ENCODE measurements around the gene SMPX. TPM values are rescaled to one million over a fixed set of nuclear protein-coding genes. Genes with fewer than 3 reads are reported as not detected.

SMPX gene
- total RNA-seq, 8 experiments from 2014 or later, result 1.1 TPM; not detected in 7

- no peak overlapping the region for H3K27ac ChIP-seq
- no peak overlapping the region for H3K4me3 ChIP-seq
- ATAC-seq (replicated peaks in 6 of 8), result no peak
- no peaks in the 10 kb centered on the region for H3K4me1 ChIP-seq (replicated peaks in 1 of 2)
- in situ Hi-C loops (cut with MboI; ENCODE audit: low pct_unique_long_range_greater_than_20kb in 2 of 9, low sequenced_read_pairs in 9 of 9, unreplicated experiment in 9 of 9), result no loop called here
Observed at GRCh38 chrX:21766101-21766500, 8.2 kb upstream of the SMPX start.

GRCh38 chrX:21764008-21764407, 6.1 kb upstream of the SMPX start:
- Histone ChIP-seq H3K4me1 (replicated peaks in 1 of 2) (no peaks in the 10 kb centered on the region), H3K4me3 (no peak overlapping the region), H3K27ac (no peak overlapping the region)
- ATAC-seq (replicated peaks in 6 of 8), result no peak
- 33 to 80% (median 44%) methylated on average over 1 to 3 of the region's 3 CpGs; no CpG with 5 or more reads in 7 of the 10 experiments for WGBS, 10 experiments
- in situ Hi-C loops (cut with MboI; ENCODE audit: low pct_unique_long_range_greater_than_20kb in 2 of 9, low sequenced_read_pairs in 9 of 9, unreplicated experiment in 9 of 9), result no loop called here

GRCh38 chrX:21758488-21758887, 572 bp upstream of the SMPX start:
- no peaks in the 10 kb centered on the region for H3K4me1 ChIP-seq (replicated peaks in 1 of 2)
- H3K27ac ChIP-seq, result no peak overlapping the region
- no peak overlapping the region for H3K4me3 ChIP-seq
- in situ Hi-C loops (cut with MboI; ENCODE audit: low pct_unique_long_range_greater_than_20kb in 2 of 9, low sequenced_read_pairs in 9 of 9, unreplicated experiment in 9 of 9), result no loop called here
- WGBS, 10 experiments, result 0 to 50% (median 20%) methylated on average over 1 of the region's 1 CpG; no CpG with 5 or more reads in 7 of the 10 experiments
- ATAC-seq (replicated peaks in 6 of 8), result no peak

DNA sequence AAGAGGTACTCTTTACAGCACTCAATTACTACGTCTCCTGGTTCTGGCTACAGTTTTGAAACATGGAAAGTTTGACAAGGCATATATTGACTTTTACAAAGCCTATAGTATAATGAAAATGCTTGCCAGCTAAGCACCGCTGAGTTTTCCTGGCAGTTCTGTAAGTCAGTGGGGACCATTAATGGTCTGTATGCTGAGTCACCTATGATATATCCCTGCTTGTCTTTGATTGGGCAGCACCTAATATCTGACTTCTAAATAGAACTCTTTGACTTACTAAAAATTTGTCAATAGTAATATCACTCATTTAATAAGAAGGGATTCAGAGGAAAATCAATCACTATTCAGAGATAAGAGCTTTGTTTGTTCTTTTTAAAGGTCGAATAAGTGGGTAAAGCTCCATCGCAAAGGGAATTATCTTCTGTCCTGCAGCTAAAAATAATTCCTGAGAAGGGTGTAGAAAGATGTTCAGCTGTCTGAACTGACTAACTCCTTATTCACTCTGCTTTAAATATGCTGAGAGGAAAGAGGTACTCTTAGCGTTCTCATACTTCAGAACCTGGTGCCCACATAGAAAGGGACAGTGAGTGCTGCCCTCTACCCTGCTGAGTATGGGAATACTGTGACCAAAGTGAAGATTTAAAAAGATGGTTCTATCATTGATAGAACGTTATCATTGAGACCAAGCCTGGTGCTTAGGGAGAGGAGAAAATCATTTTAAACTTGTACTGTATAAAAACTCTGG, 959 bp downstream of the SMPX start:
- no peaks in the 10 kb centered on the region for H3K4me1 ChIP-seq (replicated peaks in 1 of 2)
- in situ Hi-C loops (cut with MboI; ENCODE audit: low pct_unique_long_range_greater_than_20kb in 2 of 9, low sequenced_read_pairs in 9 of 9, unreplicated experiment in 9 of 9), result no loop called here
- ATAC-seq (replicated peaks in 6 of 8), result peak in 1 of 8 experiments; percentile 18
- no peak overlapping the region for H3K4me3 ChIP-seq
- no peak overlapping the region for H3K27ac ChIP-seq
- 24 to 100% (median 59%) methylated on average over 1 to 5 of the region's 6 CpGs; no CpG with 5 or more reads in 3 of the 10 experiments for WGBS, 10 experiments

- peaks cover 0 to 7% of the 10 kb centered on the region in 2 donors for H3K4me1 ChIP-seq (replicated peaks in 1 of 2)
- 33 to 40% methylated on average over 1 of the region's 1 CpG; no CpG with 5 or more reads in 8 of the 10 experiments for WGBS, 10 experiments
- no peak overlapping the region for H3K4me3 ChIP-seq
- no peak for ATAC-seq (replicated peaks in 6 of 8)
- in situ Hi-C loops (cut with MboI; ENCODE audit: low pct_unique_long_range_greater_than_20kb in 2 of 9, low sequenced_read_pairs in 9 of 9, unreplicated experiment in 9 of 9), result loop anchor here in 1 of 9 experiments (25.0 kb wide), 1 partner anchor 1213 kb away; no protein-coding TSS in a partner anchor
- H3K27ac ChIP-seq, result no peak overlapping the region
Observed at GRCh38 chrX:21749924-21750323, 8.0 kb downstream of the SMPX start.

DNA sequence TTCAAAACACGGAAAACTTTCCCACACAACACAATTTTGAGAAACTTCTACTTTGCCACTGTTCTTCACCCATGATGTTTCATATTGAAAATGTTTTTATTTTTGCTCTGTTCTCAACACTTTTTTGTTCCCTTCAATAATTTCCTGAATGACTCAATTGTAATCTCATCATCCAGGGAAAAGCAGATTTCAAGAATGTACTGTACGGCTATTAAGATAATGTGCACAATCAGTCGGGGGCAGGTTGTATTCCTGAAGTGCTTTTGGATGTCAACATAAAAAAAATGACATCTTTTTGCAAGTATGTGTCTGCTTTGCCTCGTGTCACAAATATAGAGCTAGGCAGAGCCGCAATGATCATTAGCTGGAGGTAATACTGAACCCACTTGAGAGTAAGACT, 9.7 kb downstream of the SMPX start:
- 25 to 100% (median 43%) methylated on average over 1 to 5 of the region's 5 CpGs; no CpG with 5 or more reads in 3 of the 10 experiments for WGBS, 10 experiments
- H3K4me1 ChIP-seq (replicated peaks in 1 of 2), result peaks cover 0 to 7% of the 10 kb centered on the region in 2 donors

GRCh38 chrX:21747558-21747957, 10.4 kb downstream of the SMPX start:
- Histone ChIP-seq H3K4me3 (no peak overlapping the region), H3K4me1 (replicated peaks in 1 of 2) (peaks cover 0 to 7% of the 10 kb centered on the region in 2 donors), H3K27ac (no peak overlapping the region)
- in situ Hi-C loops (cut with MboI; ENCODE audit: low pct_unique_long_range_greater_than_20kb in 2 of 9, low sequenced_read_pairs in 9 of 9, unreplicated experiment in 9 of 9), result loop anchor here in 1 of 9 experiments (25.0 kb wide), 1 partner anchor 1210 kb away; no protein-coding TSS in a partner anchor
- 0 to 29% (median 10%) methylated on average over 1 to 4 of the region's 4 CpGs; no CpG with 5 or more reads in 5 of the 10 experiments for WGBS, 10 experiments
- ATAC-seq (replicated peaks in 6 of 8), result peak in 5 of 8 experiments; percentile 69 to 87 (median 79)

More for the DNA sequence above, 9.7 kb downstream of the SMPX start:
- Histone ChIP-seq H3K4me3 (no peak overlapping the region), H3K27ac (no peak overlapping the region)
- in situ Hi-C loops (cut with MboI; ENCODE audit: low pct_unique_long_range_greater_than_20kb in 2 of 9, low sequenced_read_pairs in 9 of 9, unreplicated experiment in 9 of 9), result loop anchor here in 1 of 9 experiments (25.0 kb wide), 1 partner anchor 1211 kb away; no protein-coding TSS in a partner anchor
- no peak for ATAC-seq (replicated peaks in 6 of 8)

DNA sequence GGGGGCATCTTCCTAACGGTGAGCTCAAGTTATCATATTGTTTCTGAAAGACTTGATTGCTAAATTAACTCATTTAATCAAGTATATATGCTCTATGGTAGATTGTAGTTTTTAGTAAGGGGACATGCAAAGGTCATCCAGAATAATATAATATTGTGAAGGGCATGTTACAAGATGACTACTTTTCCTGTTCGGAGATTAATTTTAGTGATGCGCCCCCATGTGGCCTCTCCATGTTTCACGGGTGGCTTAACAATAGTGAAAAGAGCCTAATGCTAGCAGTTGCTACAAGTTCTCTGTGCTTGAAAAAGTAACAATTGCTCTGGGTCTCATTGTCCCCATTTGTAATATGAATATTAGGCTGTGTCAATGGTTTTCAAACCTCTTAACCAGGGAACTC, 12.2 kb downstream of the SMPX start:
- Histone ChIP-seq H3K4me1 (replicated peaks in 1 of 2) (peaks cover 0 to 7% of the 10 kb centered on the region in 2 donors), H3K27ac (no peak overlapping the region), H3K4me3 (no peak overlapping the region)
- WGBS, 10 experiments, result 0 to 100% (median 39%) methylated on average over 1 to 4 of the region's 4 CpGs; no CpG with 5 or more reads in 6 of the 10 experiments
- peak in 2 of 8 experiments; percentile 29 to 30 for ATAC-seq (replicated peaks in 6 of 8)
- in situ Hi-C loops (cut with MboI; ENCODE audit: low pct_unique_long_range_greater_than_20kb in 2 of 9, low sequenced_read_pairs in 9 of 9, unreplicated experiment in 9 of 9), result loop anchor here in 1 of 9 experiments (25.0 kb wide), 1 partner anchor 1208 kb away; no protein-coding TSS in a partner anchor

DNA sequence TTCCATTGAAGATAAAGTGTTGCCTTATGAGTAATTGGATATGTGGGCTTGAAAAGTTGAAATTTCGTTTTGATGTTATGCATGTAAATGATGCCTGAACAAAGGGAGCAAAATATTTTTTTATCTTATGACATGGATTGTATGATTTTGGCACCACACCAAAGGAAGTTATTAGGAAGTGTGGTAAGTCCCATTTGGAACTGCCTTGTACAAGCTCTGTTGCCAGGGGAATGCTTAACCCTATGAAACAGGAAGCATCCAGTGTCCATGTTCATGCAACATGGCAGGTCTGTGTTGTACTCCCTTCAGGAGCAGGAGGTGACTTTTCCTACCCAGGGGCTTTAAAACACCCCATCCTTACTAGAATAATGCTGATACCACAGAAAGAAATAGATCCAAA, 13.2 kb downstream of the SMPX start:
- 0 to 50% (median 28%) methylated on average over 1 of the region's 1 CpG; no CpG with 5 or more reads in 6 of the 10 experiments for WGBS, 10 experiments
- Histone ChIP-seq H3K4me3 (no peak overlapping the region), H3K27ac (no peak overlapping the region), H3K4me1 (replicated peaks in 1 of 2) (peaks cover 0 to 7% of the 10 kb centered on the region in 2 donors)
- in situ Hi-C loops (cut with MboI; ENCODE audit: low pct_unique_long_range_greater_than_20kb in 2 of 9, low sequenced_read_pairs in 9 of 9, unreplicated experiment in 9 of 9), result loop anchor here in 1 of 9 experiments (25.0 kb wide), 1 partner anchor 1207 kb away; no protein-coding TSS in a partner anchor
- no peak for ATAC-seq (replicated peaks in 6 of 8)

GRCh38 chrX:21744060-21744459, 13.9 kb downstream of the SMPX start:
- in situ Hi-C loops (cut with MboI; ENCODE audit: low pct_unique_long_range_greater_than_20kb in 2 of 9, low sequenced_read_pairs in 9 of 9, unreplicated experiment in 9 of 9), result loop anchor here in 1 of 9 experiments (25.0 kb wide), 1 partner anchor 1207 kb away; no protein-coding TSS in a partner anchor
- WGBS, 10 experiments, result 38 to 100% (median 74%) methylated on average over 1 to 3 of the region's 3 CpGs; no CpG with 5 or more reads in 7 of the 10 experiments
- Histone ChIP-seq H3K27ac (no peak overlapping the region), H3K4me1 (replicated peaks in 1 of 2) (peaks cover 0 to 7% of the 10 kb centered on the region in 2 donors), H3K4me3 (no peak overlapping the region)
- no peak for ATAC-seq (replicated peaks in 6 of 8)

GRCh38 chrX:21741869-21742701, 15.8 kb downstream of the SMPX start:
- ATAC-seq (replicated peaks in 6 of 8), result no peak
- H3K27ac ChIP-seq, result no peak overlapping the region
- no peak overlapping the region for H3K4me3 ChIP-seq
- in situ Hi-C loops (cut with MboI; ENCODE audit: low pct_unique_long_range_greater_than_20kb in 2 of 9, low sequenced_read_pairs in 9 of 9, unreplicated experiment in 9 of 9), result loop anchor here in 1 of 9 experiments (25.0 kb wide), 1 partner anchor 1205 kb away; no protein-coding TSS in a partner anchor
- H3K4me1 ChIP-seq (replicated peaks in 1 of 2), result peaks cover 0 to 4% of the 10 kb centered on the region in 2 donors
- WGBS, 10 experiments, result 54 to 90% (median 80%) methylated on average over 1 to 5 of the region's 6 CpGs; no CpG with 5 or more reads in 5 of the 10 experiments

DNA sequence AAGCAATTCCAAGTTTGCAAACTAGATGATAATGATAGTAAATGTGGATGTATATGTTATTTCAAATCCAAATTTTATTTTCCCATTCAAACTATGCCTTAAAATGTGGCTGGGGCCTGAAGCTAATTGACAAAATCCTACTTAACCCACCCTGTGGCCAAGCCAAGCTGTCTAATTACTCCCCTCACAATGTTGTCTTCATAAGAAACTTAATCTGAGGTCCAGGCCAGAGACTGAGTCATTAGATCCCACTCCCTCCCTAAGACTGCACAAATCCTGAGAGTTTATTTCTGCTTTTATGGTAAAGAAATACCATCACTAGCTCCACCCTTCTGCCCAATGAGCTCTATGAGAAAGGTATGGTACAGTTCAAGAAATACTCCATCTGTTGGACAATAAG, 16.6 kb downstream of the SMPX start:
- in situ Hi-C loops (cut with MboI; ENCODE audit: low pct_unique_long_range_greater_than_20kb in 2 of 9, low sequenced_read_pairs in 9 of 9, unreplicated experiment in 9 of 9), result loop anchor here in 1 of 9 experiments (25.0 kb wide), 1 partner anchor 1204 kb away; no protein-coding TSS in a partner anchor
- no peak overlapping the region for H3K27ac ChIP-seq
- H3K4me1 ChIP-seq (replicated peaks in 1 of 2), result no peaks in the 10 kb centered on the region
- H3K4me3 ChIP-seq, result no peak overlapping the region
- ATAC-seq (replicated peaks in 6 of 8), result no peak
